SJSA1 (cell line): ENCODE data around the gene ATF4. TPM values are rescaled to one million over a fixed set of nuclear protein-coding genes. Genes with fewer than 3 reads are reported as not detected.

Experiments
- DNase-seq, 2 experiments: peaks; one replicate each; pipeline ENCODE4 v3.0.0-alpha.2; 2015 to 2020; ENCODE audit warnings: low spot score in 2 of 2, low read depth in 1 of 2
- H3K27ac ChIP-seq: fragments of 250-450 bp; sonication (Bioruptor Pico); 2 replicates; pipeline ENCODE4 v1.5.1; 2020; ENCODE audit warnings: mild to moderate bottlenecking, moderate library complexity
- H3K27me3 ChIP-seq: fragments of 250-450 bp; sonication (Bioruptor Pico); replicated peaks from 2 replicates; pipeline ENCODE4 v1.5.1; 2020; ENCODE audit warnings: mild to moderate bottlenecking, moderate library complexity
- H3K36me3 ChIP-seq: fragments of 250-450 bp; sonication (Bioruptor Pico); 2 replicates; pipeline ENCODE4 v1.5.1; 2020; ENCODE audit warnings: mild to moderate bottlenecking
- H3K4me1 ChIP-seq: fragments of 250-450 bp; sonication (Bioruptor Pico); replicated peaks from 2 replicates; pipeline ENCODE4 v1.6.1; 2021; ENCODE audit warnings: mild to moderate bottlenecking
- H3K4me3 ChIP-seq: fragments of 250-450 bp; sonication (Bioruptor Pico); 2 replicates; pipeline ENCODE4 v1.5.1; 2020; ENCODE audit warnings: mild to moderate bottlenecking
- H3K9me3 ChIP-seq: fragments of 250-450 bp; sonication (Bioruptor Pico); replicated peaks from 2 replicates; pipeline ENCODE4 v1.5.1; 2020; ENCODE audit warnings: mild to moderate bottlenecking
- total RNA-seq: library from RNA; depleted of rRNA; stranded (reverse); fragments of >200 nt; shearing (Covaris generic); gene quantifications from 2 replicates; pipeline ENCODE4 v1.2.3, GENCODE V29; 2014

The ATF4 gene
- total RNA-seq, 1 experiment from 2014 or later = 225 TPM

GRCh38 chr22:39481054-39481453 is 39.3 kb upstream of the ATF4 start:
- H3K4me3 ChIP-seq = no peak overlapping the region
- no peaks in the 10 kb centered on the region for H3K36me3 ChIP-seq
- no peak for DNase-seq

GRCh38 chr22:39481595-39481994 is 38.8 kb upstream of the ATF4 start:
- Histone ChIP-seq H3K36me3 (no peaks in the 10 kb centered on the region), H3K9me3 (no peaks in the 10 kb centered on the region), H3K27me3 (no peaks in the 10 kb centered on the region), H3K27ac (no peak overlapping the region), H3K4me3 (no peak overlapping the region), H3K4me1 (0 out of 2 replicates have a peak, but pooled peaks cover 8% of the 10 kb centered on the region)
- DNase-seq = no peak

More at GRCh38 chr22:39481054-39481453, 39.3 kb upstream of the ATF4 start:
- Histone ChIP-seq H3K9me3 (no peaks in the 10 kb centered on the region), H3K27me3 (no peaks in the 10 kb centered on the region), H3K4me1 (peaks cover 10% of the 10 kb centered on the region), H3K27ac (no peak overlapping the region)

GRCh38 chr22:39482768-39483167 is 37.6 kb upstream of the ATF4 start:
- H3K9me3 ChIP-seq = no peaks in the 10 kb centered on the region
- no peak for DNase-seq
- H3K27me3 ChIP-seq = no peaks in the 10 kb centered on the region
- 0 out of 2 replicates have a peak, but pooled peaks cover 8% of the 10 kb centered on the region for H3K4me1 ChIP-seq
- no peaks in the 10 kb centered on the region for H3K36me3 ChIP-seq
- H3K27ac ChIP-seq = no peak overlapping the region
- H3K4me3 ChIP-seq = no peak overlapping the region

- H3K4me3 ChIP-seq = no peak overlapping the region
- 0 out of 2 replicates have a peak, but pooled peaks cover 8% of the 10 kb centered on the region for H3K4me1 ChIP-seq
- no peaks in the 10 kb centered on the region for H3K9me3 ChIP-seq
- DNase-seq = no peak
- no peak overlapping the region for H3K27ac ChIP-seq
- no peaks in the 10 kb centered on the region for H3K36me3 ChIP-seq
- no peaks in the 10 kb centered on the region for H3K27me3 ChIP-seq
Measured at GRCh38 chr22:39486951-39487825, 33.2 kb upstream of the ATF4 start.

- no peak for DNase-seq
- Histone ChIP-seq H3K27ac (no peak overlapping the region), H3K36me3 (no peaks in the 10 kb centered on the region), H3K27me3 (no peaks in the 10 kb centered on the region), H3K9me3 (no peaks in the 10 kb centered on the region), H3K4me3 (no peak overlapping the region), H3K4me1 (peaks cover 7% of the 10 kb centered on the region)
Measured at GRCh38 chr22:39487826-39488520, 32.4 kb upstream of the ATF4 start.

GRCh38 chr22:39488563-39489083 is 31.7 kb upstream of the ATF4 start:
- Histone ChIP-seq H3K27ac (no peak overlapping the region), H3K27me3 (no peaks in the 10 kb centered on the region), H3K36me3 (no peaks in the 10 kb centered on the region), H3K9me3 (no peaks in the 10 kb centered on the region), H3K4me3 (no peak overlapping the region), H3K4me1 (peaks cover 14% of the 10 kb centered on the region)
- no peak for DNase-seq

- H3K4me1 ChIP-seq = peaks cover 20% of the 10 kb centered on the region
- no peaks in the 10 kb centered on the region for H3K27me3 ChIP-seq
- no peak overlapping the region for H3K27ac ChIP-seq
- H3K4me3 ChIP-seq = no peak overlapping the region
- H3K36me3 ChIP-seq = no peaks in the 10 kb centered on the region
- no peaks in the 10 kb centered on the region for H3K9me3 ChIP-seq
- DNase-seq = no peak
Measured at GRCh38 chr22:39489094-39490068, 31.0 kb upstream of the ATF4 start.

GRCh38 chr22:39490135-39490798 is 30.1 kb upstream of the ATF4 start:
- no peaks in the 10 kb centered on the region for H3K36me3 ChIP-seq
- H3K27me3 ChIP-seq = no peaks in the 10 kb centered on the region
- DNase-seq = peak; percentile 40 to 71
- H3K27ac ChIP-seq = no peak overlapping the region
- no peak overlapping the region for H3K4me3 ChIP-seq
- peaks cover 29% of the 10 kb centered on the region for H3K4me1 ChIP-seq
- no peaks in the 10 kb centered on the region for H3K9me3 ChIP-seq

- Histone ChIP-seq H3K9me3 (no peaks in the 10 kb centered on the region), H3K4me1 (peaks cover 29% of the 10 kb centered on the region), H3K27me3 (no peaks in the 10 kb centered on the region), H3K27ac (no peak overlapping the region), H3K36me3 (no peaks in the 10 kb centered on the region), H3K4me3 (no peak overlapping the region)
- no peak for DNase-seq
Measured at GRCh38 chr22:39490966-39491680, 29.2 kb upstream of the ATF4 start.

- H3K4me3 ChIP-seq = no peak overlapping the region
- H3K36me3 ChIP-seq = no peaks in the 10 kb centered on the region
- H3K9me3 ChIP-seq = no peaks in the 10 kb centered on the region
- peaks cover 34% of the 10 kb centered on the region for H3K4me1 ChIP-seq
- no peaks in the 10 kb centered on the region for H3K27me3 ChIP-seq
- no peak overlapping the region for H3K27ac ChIP-seq
- DNase-seq = no peak
Measured at GRCh38 chr22:39491696-39492095, 28.7 kb upstream of the ATF4 start.

- no peak for DNase-seq
- Histone ChIP-seq H3K36me3 (no peaks in the 10 kb centered on the region), H3K4me1 (peaks cover 34% of the 10 kb centered on the region), H3K27ac (no peak overlapping the region), H3K27me3 (no peaks in the 10 kb centered on the region), H3K9me3 (no peaks in the 10 kb centered on the region), H3K4me3 (no peak overlapping the region)
Measured at GRCh38 chr22:39492186-39492585, 28.2 kb upstream of the ATF4 start.

GRCh38 chr22:39493759-39494158 is 26.6 kb upstream of the ATF4 start:
- no peak overlapping the region for H3K4me3 ChIP-seq
- no peaks in the 10 kb centered on the region for H3K36me3 ChIP-seq
- H3K27ac ChIP-seq = peak overlapping the region; percentile 75
- H3K4me1 ChIP-seq = peaks cover 34% of the 10 kb centered on the region
- peak; percentile 83 to 86 for DNase-seq
- no peaks in the 10 kb centered on the region for H3K9me3 ChIP-seq
- no peaks in the 10 kb centered on the region for H3K27me3 ChIP-seq
